H1 (cell line): Measurements from ENCODE around the gene LIG3. TPM values are rescaled to one million over a fixed set of nuclear protein-coding genes. Genes with fewer than 3 reads are reported as not detected.

Experiments used
- CTCF ChIA-PET: fragments of 300-600 bp; sonication (Branson Sonifier 250); formaldehyde crosslinking; loops from one replicate; lab custom pipeline; 2021; ENCODE audit not compliant: partially characterized antibody; lab: Charles Lee
- POLR2A ChIA-PET: fragments of 300-600 bp; sonication (Branson Sonifier 250); formaldehyde crosslinking; loops from one replicate; lab custom pipeline; 2021; ENCODE audit warnings: inconsistent platforms; ENCODE audit not compliant: partially characterized antibody; lab: Charles Lee
- DNase-seq, 2 experiments: peaks; one replicate each; pipeline versions ENCODE4 v3.0.0 to v3.0.0-alpha.2; 2010 to 2022; ENCODE audit warnings: low spot score in 2 of 2, low read depth in 1 of 2, mixed read lengths in 1 of 2
- FAIRE-seq: peaks from 2 replicates; lab custom pipeline; 2011; peaks lifted over from hg19 to GRCh38; lab: Jason Lieb, UNC
- H2AFZ ChIP-seq: 2 replicates; pipeline ENCODE4 v1.8.1; 2012; ENCODE audit warnings: low read length, inconsistent platforms
- H2AK5ac ChIP-seq: 2 replicates; pipeline ENCODE4 v1.6.1; 2013; ENCODE audit warnings: low read depth, low read length
- H2BK120ac ChIP-seq: replicated peaks from 2 replicates; pipeline ENCODE3; 2013; ENCODE audit warnings: low read depth, low read length, inconsistent platforms
- H2BK12ac ChIP-seq: 2 replicates; pipeline ENCODE4 v1.6.1; 2013; ENCODE audit warnings: low read depth, low read length
- H2BK15ac ChIP-seq: 2 replicates; pipeline ENCODE4 v1.6.1; 2013; ENCODE audit warnings: low read length
- H2BK20ac ChIP-seq: 2 replicates; pipeline ENCODE4 v1.6.1; 2013; ENCODE audit warnings: low read length
- H2BK5ac ChIP-seq: 2 replicates; pipeline ENCODE4 v1.6.1; 2013; ENCODE audit warnings: low read depth, low read length
- H3K14ac ChIP-seq: 2 replicates; pipeline ENCODE4 v1.6.1; 2013; ENCODE audit warnings: inconsistent platforms; ENCODE audit not compliant: insufficient read length
- H3K18ac ChIP-seq: 2 replicates; pipeline ENCODE4 v1.6.1; 2013; ENCODE audit warnings: low read length; ENCODE audit errors: extremely low read depth
- H3K23ac ChIP-seq: 2 replicates; pipeline ENCODE4 v1.6.1; 2013; ENCODE audit warnings: inconsistent platforms; ENCODE audit not compliant: insufficient read length
- H3K23me2 ChIP-seq: 2 replicates; pipeline ENCODE4 v1.6.1; 2013; ENCODE audit warnings: low read depth, low read length
- H3K27ac ChIP-seq: 2 replicates; pipeline ENCODE4 v1.6.1; 2011; ENCODE audit warnings: low read depth, low read length, inconsistent platforms
- H3K27me3 ChIP-seq, 4 experiments: replicated peaks in 1 of 4; 1 replicate in 1 of 4; 2 replicates in 3 of 4; pipeline versions ENCODE4 v1.6.1 to v1.8.1; 2011 to 2013; ENCODE audit warnings: low read length in 3 of 4, mild to moderate bottlenecking in 3 of 4, inconsistent platforms in 2 of 4, mixed read lengths in 2 of 4, moderate library complexity in 1 of 4; ENCODE audit not compliant: control insufficient read depth in 3 of 4, insufficient read depth in 3 of 4; ENCODE audit errors: extremely low read depth in 1 of 4
- H3K36me3 ChIP-seq, 4 experiments: 2 replicates each; pipeline versions ENCODE4 v1.6.1 to v1.8.1; 2011 to 2013; ENCODE audit warnings: mild to moderate bottlenecking in 4 of 4, low read length in 3 of 4, moderate library complexity in 2 of 4, control low read depth in 1 of 4, inconsistent platforms in 1 of 4; ENCODE audit not compliant: insufficient read depth in 4 of 4, control insufficient read depth in 2 of 4
- H3K4ac ChIP-seq: replicated peaks from 2 replicates; pipeline ENCODE3; 2013; ENCODE audit warnings: low read length, low read depth, mixed read lengths, inconsistent platforms; ENCODE audit not compliant: insufficient read length
- H3K4me1 ChIP-seq, 4 experiments: replicated peaks in 1 of 4; 1 replicate in 1 of 4; 2 replicates in 3 of 4; pipeline versions ENCODE4 v1.6.1 to v1.8.1; 2011 to 2013; ENCODE audit warnings: low read length in 3 of 4, inconsistent platforms in 2 of 4, mixed read lengths in 1 of 4; ENCODE audit not compliant: insufficient read depth in 4 of 4, control insufficient read depth in 3 of 4
- H3K4me2 ChIP-seq, 2 experiments: 2 replicates each; pipeline versions ENCODE4 v1.6.1 to v1.8.1; 2011 to 2013; ENCODE audit warnings: low read depth in 2 of 2, low read length in 2 of 2, control low read depth in 1 of 2, inconsistent platforms in 1 of 2, mild to moderate bottlenecking in 1 of 2; ENCODE audit not compliant: insufficient read depth in 1 of 2
- H3K4me3 ChIP-seq, 4 experiments: fragments of 200-600, 300-600 bp in 1 of 4; sonication (generic), shearing (Covaris generic), sonication (Bioruptor Twin) in 1 of 4; 2 replicates each; pipeline versions ENCODE4 v1.5.1 to v1.8.1; 2011 to 2016; ENCODE audit warnings: low read length in 4 of 4, low read depth in 3 of 4, control low read depth in 2 of 4, inconsistent platforms in 2 of 4, mild to moderate bottlenecking in 2 of 4, mixed read lengths in 1 of 4, moderate library complexity in 1 of 4; ENCODE audit not compliant: insufficient read depth in 2 of 4; ENCODE audit errors: extremely low read depth in 1 of 4
- H3K56ac ChIP-seq: replicated peaks from 2 replicates; pipeline ENCODE3; 2013; ENCODE audit warnings: low read depth, mild to moderate bottlenecking, mixed read lengths, low read length, inconsistent platforms; ENCODE audit not compliant: insufficient read length
- H3K79me1 ChIP-seq: 2 replicates; pipeline ENCODE4 v1.6.1; 2013; ENCODE audit warnings: low read depth, low read length, control low read depth
- H3K79me2 ChIP-seq, 2 experiments: 2 replicates each; pipeline versions ENCODE4 v1.6.1 to v1.8.1; 2012 to 2013; ENCODE audit warnings: low read length in 2 of 2, mild to moderate bottlenecking in 2 of 2, inconsistent platforms in 1 of 2; ENCODE audit not compliant: insufficient read depth in 2 of 2, control insufficient read depth in 1 of 2
- H3K9ac ChIP-seq, 4 experiments: replicated peaks in 1 of 4; 1 replicate in 1 of 4; 2 replicates in 3 of 4; pipeline versions ENCODE4 v1.6.1 to v1.8.1; 2011 to 2013; ENCODE audit warnings: low read depth in 3 of 4, low read length in 3 of 4, control low read depth in 2 of 4, mild to moderate bottlenecking in 2 of 4, moderate library complexity in 2 of 4, inconsistent platforms in 1 of 4; ENCODE audit errors: extremely low read depth in 1 of 4
- H3K9me3 ChIP-seq, 2 experiments: 2 replicates each; pipeline versions ENCODE4 v1.6.1 to v1.8.1; 2012 to 2013; ENCODE audit warnings: mild to moderate bottlenecking in 2 of 2, moderate library complexity in 2 of 2, control low read depth in 1 of 2, inconsistent platforms in 1 of 2, low read depth in 1 of 2, low read length in 1 of 2, mixed read lengths in 1 of 2; ENCODE audit not compliant: insufficient read depth in 2 of 2
- H4K20me1 ChIP-seq, 2 experiments: replicated peaks in 1 of 2; 2 replicates each; pipeline versions ENCODE3 to v1.8.1; 2011 to 2013; ENCODE audit warnings: inconsistent platforms in 2 of 2, low read length in 2 of 2, mild to moderate bottlenecking in 1 of 2; ENCODE audit not compliant: insufficient read depth in 2 of 2, control insufficient read depth in 1 of 2
- H4K5ac ChIP-seq: 2 replicates; pipeline ENCODE4 v1.6.1; 2013; ENCODE audit warnings: low read length, low read depth, mixed read lengths, inconsistent platforms; ENCODE audit not compliant: insufficient read length
- H4K8ac ChIP-seq: 2 replicates; pipeline ENCODE4 v1.8.0; 2013; ENCODE audit warnings: mild to moderate bottlenecking, moderate library complexity, low read length, inconsistent platforms; ENCODE audit not compliant: insufficient read depth; ENCODE audit errors: extremely low read depth
- H4K91ac ChIP-seq: replicated peaks from 2 replicates; pipeline ENCODE3; 2013; ENCODE audit warnings: low read length, mixed read lengths, inconsistent platforms; ENCODE audit not compliant: insufficient read length
- CREB1 ChIP-seq: IDR thresholded peaks from 2 replicates; pipeline ENCODE4 v1.6.1; 2012; ENCODE audit warnings: inconsistent platforms
- NRF1 ChIP-seq: IDR thresholded peaks from 2 replicates; pipeline ENCODE4 v1.6.1; 2011; ENCODE audit warnings: mild to moderate bottlenecking, low read depth, low read length, improper control_type of control experiment
- RBBP5 ChIP-seq: IDR thresholded peaks from 2 replicates; pipeline ENCODE4 v1.7.1; 2012; ENCODE audit warnings: low read depth, mild to moderate bottlenecking, inconsistent platforms, low read length, moderate library complexity, borderline replicate concordance
- SP2 ChIP-seq: IDR thresholded peaks from 2 replicates; pipeline ENCODE4 v1.6.1; 2012; ENCODE audit warnings: mild to moderate bottlenecking, low read length, inconsistent platforms
- whole genome bisulfite sequencing, 2 experiments: shearing (Covaris generic) in 1 of 2; methylation state at CpG; one replicate each; pipeline versions ENCODE4 v1.1.6 to v1.1.7; 2013 to 2015; ENCODE audit warnings: low lambda C conversion rate in 2 of 2, mixed read lengths in 2 of 2, inconsistent platforms in 1 of 2, low coverage in 1 of 2, missing lambda C conversion rate in 1 of 2; ENCODE audit not compliant: insufficient replicate concordance in 2 of 2, insufficient coverage in 1 of 2, insufficient read length in 1 of 2; ENCODE audit errors: extremely low coverage in 1 of 2, missing lambda C conversion rate in 1 of 2; 5-methylcytosine and 5-hydroxymethylcytosine counted together
- polyA plus RNA-seq, 7 experiments: library from polyadenylated mRNA; depleted of rRNA in 3 of 7; stranded (reverse) in 5 of 7; unstranded in 2 of 7; fragments of >200 nt in 5 of 7; fragments of 200-250 nt in 2 of 7; gene quantifications; 1 replicate in 5 of 7; 2 replicates in 1 of 7; 4 replicates in 1 of 7; pipeline versions ENCODE4 v1.2.1 to v1.2.3, GENCODE V29; 2011 to 2013; ENCODE audit warnings: missing spikeins in 2 of 7, mixed read lengths in 2 of 7
- total RNA-seq: library from RNA; stranded (reverse); fragmentation: NEBNext Ultra II Directional; extraction: Animal tissue kit (Norgen Biotek cat#: 25700); gene quantifications from 2 replicates; pipeline ENCODE4 v1.2.1, GENCODE V29; 2021

Gene LIG3
- total and polyA plus RNA-seq, 2 of the 8 experiments (the other 6 are each of a cell fraction or from before 2014, with no cell fraction given): 63.6 to 89.3 TPM

GRCh38 chr17:35022536-35023063 is 42.3 kb downstream of the LIG3 start:
- Histone ChIP-seq H3K23ac (no peak overlapping the region), H2AK5ac (no peak overlapping the region), H3K27ac (no peak overlapping the region; the same call in 1 of the 2 replicates), H2BK120ac (no peak overlapping the region), H3K4me3 (no peak overlapping the region), H3K36me3 (no peaks in the 10 kb centered on the region; a peak in 1 of 8 replicates), H3K14ac (no peak overlapping the region), H2BK20ac (no peak overlapping the region), H4K8ac (no peak overlapping the region), H3K9me3 (no peaks in the 10 kb centered on the region), H2BK5ac (no peak overlapping the region), H4K91ac (no peak overlapping the region), H3K4me1 (no peaks in the 10 kb centered on the region), H3K23me2 (no peaks in the 10 kb centered on the region), H2BK15ac (no peak overlapping the region), H3K79me1 (no peaks in the 10 kb centered on the region), H3K56ac (no peak overlapping the region), H3K4me2 (no peak overlapping the region), H2AFZ (no peak overlapping the region), H3K18ac (no peak overlapping the region), H3K79me2 (no peaks in the 10 kb centered on the region), H2BK12ac (no peak overlapping the region), H4K20me1 (peaks cover 0 to 1% of the 10 kb centered on the region in 2 experiments), H3K9ac (peak overlapping the region in 1 of 4 experiments; percentile 14; a peak in 1 of 7 replicates), H3K4ac (no peak overlapping the region), H3K27me3 (no peaks in the 10 kb centered on the region), H4K5ac (no peak overlapping the region)
- DNase-seq: no peak
- no peak for FAIRE-seq
- ChIA-PET CTCF (interaction anchor here (0.8 to 1.9 kb wide), 6 partner anchors 9 to 96 kb away, joined by 3 to 5 read pairs (median 4); no protein-coding TSS in a partner anchor), POLR2A (interaction anchor here (0.8 to 3.3 kb wide), 8 partner anchors 10 to 68 kb away, joined by 3 to 24 read pairs (median 4); partner anchors contain the start of genes LIG3 and RFFL)
- WGBS, 2 experiments: 95% methylated on average over 8 of the region's 8 CpGs; no CpG with 5 or more reads in 1 of the 2 experiments
- TF ChIP-seq SP2 (no peak), NRF1 (no peak), CREB1 (no peak), RBBP5 (no peak)
